Stimulated activated CD4-positive, alpha-beta T cell treated with anti-CD3 and anti-CD28 coated beads, Interleukin-4, amount 100 ng/mL, for 4 hours (primary cell): Measurements from ENCODE around the gene TMEM37.
"Not testable (repeated sequence)": the region's sequence is repeated elsewhere in the genome, so short reads cannot be mapped to it uniquely, and the experiment has no call there.

Experiments
- DNase-seq, 2 experiments: peaks; one replicate each; pipeline ENCODE4 v3.0.0-alpha.2; 2020

Gene TMEM37, protein sequence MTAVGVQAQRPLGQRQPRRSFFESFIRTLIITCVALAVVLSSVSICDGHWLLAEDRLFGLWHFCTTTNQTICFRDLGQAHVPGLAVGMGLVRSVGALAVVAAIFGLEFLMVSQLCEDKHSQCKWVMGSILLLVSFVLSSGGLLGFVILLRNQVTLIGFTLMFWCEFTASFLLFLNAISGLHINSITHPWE

GRCh38 chr2:119431155-119431975 lies at the start of gene TMEM37:
Gene TMEM37, plus strand, starts transcription at chr2:119431854. Its CDS starts 50 bp downstream, at chr2:119431904.
- DNase-seq, result peak in 1 of 2 experiments; percentile 5

- DNase-seq, result no peak
Observed at GRCh38 chr2:119383410-119384140, 48.1 kb upstream of the TMEM37 start.

DNA sequence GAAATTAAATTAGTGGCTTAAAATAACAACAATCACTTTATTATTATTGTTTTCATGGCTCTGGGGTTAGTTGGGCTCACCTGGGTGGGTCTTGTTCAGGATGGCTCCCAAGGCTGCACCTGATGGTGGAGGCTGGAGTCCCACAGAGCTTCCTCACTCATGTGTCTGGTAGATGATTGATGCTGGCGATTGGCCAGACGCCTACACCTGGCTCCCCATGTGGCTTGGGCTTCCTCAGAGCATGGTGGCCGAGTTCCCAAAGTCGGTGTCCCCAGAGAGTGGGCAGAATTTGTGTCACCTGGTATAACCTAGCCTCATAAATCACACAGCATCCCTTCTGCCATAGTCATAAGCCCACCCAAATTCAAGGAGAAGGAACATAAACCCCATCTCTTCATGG lies 46.7 kb upstream of the TMEM37 start:
- no peak for DNase-seq

DNA sequence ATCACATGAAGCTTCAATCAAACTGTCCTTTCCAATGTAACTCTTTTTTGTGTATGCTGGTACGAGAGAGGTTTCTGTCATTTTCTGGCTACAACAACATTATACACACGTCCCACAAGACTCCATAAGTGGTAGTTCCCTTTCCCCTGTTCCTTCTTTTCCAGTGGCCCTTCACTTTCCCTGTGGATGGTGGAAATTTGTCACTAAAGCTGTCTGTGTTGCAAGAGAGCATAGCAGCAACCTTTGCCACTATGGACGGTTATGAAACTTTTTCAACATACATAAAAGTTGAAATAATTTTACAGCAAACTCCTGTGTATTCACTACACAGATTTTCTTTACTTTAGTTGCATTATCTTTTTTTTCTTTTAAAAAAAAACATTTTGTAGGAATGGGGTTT lies 46.2 kb upstream of the TMEM37 start:
- no peak for DNase-seq

GRCh38 chr2:119387381-119388129 lies 44.1 kb upstream of the TMEM37 start:
- DNase-seq, result peak in 1 of 2 experiments; percentile 34

- DNase-seq, result no peak
Observed at GRCh38 chr2:119389615-119390306, 41.9 kb upstream of the TMEM37 start.

DNA sequence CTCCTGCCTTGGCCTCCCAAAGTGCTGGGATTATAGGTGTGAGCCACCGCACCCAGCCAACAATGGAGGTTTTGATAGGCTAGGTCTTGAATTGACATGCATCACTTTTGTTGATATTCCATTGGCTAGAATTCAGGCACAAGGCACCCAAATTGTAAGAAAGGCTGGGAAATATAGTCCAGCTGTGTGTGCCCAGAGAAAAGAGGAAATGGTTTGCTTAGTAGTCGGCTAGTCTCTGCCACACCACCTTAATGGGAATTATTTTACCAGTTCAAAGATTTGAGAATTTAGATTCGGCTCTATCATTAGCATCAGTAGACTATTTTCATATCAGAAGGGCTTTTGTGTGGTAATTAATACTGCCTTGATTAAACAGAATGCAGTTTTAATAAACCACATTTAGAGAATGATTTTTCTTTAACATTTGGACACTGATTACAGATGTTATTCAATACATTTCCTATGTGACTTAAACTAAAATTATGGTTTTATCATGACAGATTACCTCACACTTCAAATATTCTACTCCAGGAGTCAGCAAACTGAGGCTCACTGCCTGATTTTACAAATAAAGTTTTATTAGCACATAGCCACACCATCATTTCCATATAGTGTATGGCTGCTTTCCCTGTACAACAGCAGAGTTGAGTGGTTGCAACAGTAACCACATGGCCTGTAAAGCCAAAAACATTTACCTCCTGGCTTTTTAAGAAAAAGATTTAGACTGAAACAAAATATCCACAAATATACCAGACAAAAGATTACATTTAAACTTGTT lies 37.5 kb upstream of the TMEM37 start:
- DNase-seq, result no peak

GRCh38 chr2:119397196-119397595 lies 34.5 kb upstream of the TMEM37 start:
- DNase-seq, result no peak

GRCh38 chr2:119402106-119402505 lies 29.5 kb upstream of the TMEM37 start:
- no peak for DNase-seq

GRCh38 chr2:119402645-119403560 lies 28.8 kb upstream of the TMEM37 start:
- no peak for DNase-seq

GRCh38 chr2:119403618-119404017 lies 28.0 kb upstream of the TMEM37 start:
- DNase-seq, result not testable (repeated sequence)

GRCh38 chr2:119405151-119405550 lies 26.5 kb upstream of the TMEM37 start:
- no peak for DNase-seq

GRCh38 chr2:119407430-119408220 lies 24.0 kb upstream of the TMEM37 start:
- no peak for DNase-seq

GRCh38 chr2:119408221-119408619 lies 23.4 kb upstream of the TMEM37 start:
- DNase-seq, result no peak

- DNase-seq, result no peak
Observed at GRCh38 chr2:119409506-119409905, 22.1 kb upstream of the TMEM37 start.

DNA sequence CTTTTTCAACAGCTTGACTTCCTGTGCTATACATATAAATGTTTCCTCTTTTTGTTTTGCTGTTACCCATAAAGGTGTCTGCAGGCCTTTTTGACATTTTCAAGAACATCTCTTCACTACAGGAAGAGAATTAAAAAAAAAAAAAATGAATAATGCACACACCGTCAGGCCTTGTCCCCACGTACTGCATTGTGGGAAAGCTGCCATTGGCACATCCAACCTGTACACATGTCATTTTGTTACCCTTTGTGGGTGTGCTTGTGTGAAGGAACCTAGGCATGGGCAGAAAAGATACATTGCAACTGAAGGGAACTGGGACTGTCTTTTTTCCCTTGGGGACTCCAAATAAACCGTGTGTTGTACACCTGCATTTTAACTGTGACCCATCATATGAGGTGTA lies 16.8 kb upstream of the TMEM37 start:
- DNase-seq, result no peak

GRCh38 chr2:119415630-119416029 lies 16.0 kb upstream of the TMEM37 start:
- no peak for DNase-seq

GRCh38 chr2:119416299-119416923 lies 15.2 kb upstream of the TMEM37 start:
- no peak for DNase-seq

GRCh38 chr2:119417908-119418307 lies 13.7 kb upstream of the TMEM37 start:
- no peak for DNase-seq
